ENCODE results near the gene S100A6.

GRCh38 chr1:153561466-153561985 lies 25.7 kb upstream of the S100A6 start:
- TF ChIP-seq POLR2A (IDR thresholded peaks at IDR 0.05) = no peak
- TF ChIP-seq, protein P1, sequence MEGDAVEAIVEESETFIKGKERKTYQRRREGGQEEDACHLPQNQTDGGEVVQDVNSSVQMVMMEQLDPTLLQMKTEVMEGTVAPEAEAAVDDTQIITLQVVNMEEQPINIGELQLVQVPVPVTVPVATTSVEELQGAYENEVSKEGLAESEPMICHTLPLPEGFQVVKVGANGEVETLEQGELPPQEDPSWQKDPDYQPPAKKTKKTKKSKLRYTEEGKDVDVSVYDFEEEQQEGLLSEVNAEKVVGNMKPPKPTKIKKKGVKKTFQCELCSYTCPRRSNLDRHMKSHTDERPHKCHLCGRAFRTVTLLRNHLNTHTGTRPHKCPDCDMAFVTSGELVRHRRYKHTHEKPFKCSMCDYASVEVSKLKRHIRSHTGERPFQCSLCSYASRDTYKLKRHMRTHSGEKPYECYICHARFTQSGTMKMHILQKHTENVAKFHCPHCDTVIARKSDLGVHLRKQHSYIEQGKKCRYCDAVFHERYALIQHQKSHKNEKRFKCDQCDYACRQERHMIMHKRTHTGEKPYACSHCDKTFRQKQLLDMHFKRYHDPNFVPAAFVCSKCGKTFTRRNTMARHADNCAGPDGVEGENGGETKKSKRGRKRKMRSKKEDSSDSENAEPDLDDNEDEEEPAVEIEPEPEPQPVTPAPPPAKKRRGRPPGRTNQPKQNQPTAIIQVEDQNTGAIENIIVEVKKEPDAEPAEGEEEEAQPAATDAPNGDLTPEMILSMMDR (IDR thresholded peaks at IDR 0.05) = no peak

Data from breast epithelium (tissue), 3 donors.